NCI-H187 (cell line): ENCODE data around the gene OLA1.
A peak's percentile ranks its signal among the peaks of the same experiment; 100 is the strongest.

Experiments used
- DNase-seq, 2 experiments: peaks; one replicate each; lab custom pipeline; 2025; lab: John Stamatoyannopoulos, UW

Gene OLA1

DNA sequence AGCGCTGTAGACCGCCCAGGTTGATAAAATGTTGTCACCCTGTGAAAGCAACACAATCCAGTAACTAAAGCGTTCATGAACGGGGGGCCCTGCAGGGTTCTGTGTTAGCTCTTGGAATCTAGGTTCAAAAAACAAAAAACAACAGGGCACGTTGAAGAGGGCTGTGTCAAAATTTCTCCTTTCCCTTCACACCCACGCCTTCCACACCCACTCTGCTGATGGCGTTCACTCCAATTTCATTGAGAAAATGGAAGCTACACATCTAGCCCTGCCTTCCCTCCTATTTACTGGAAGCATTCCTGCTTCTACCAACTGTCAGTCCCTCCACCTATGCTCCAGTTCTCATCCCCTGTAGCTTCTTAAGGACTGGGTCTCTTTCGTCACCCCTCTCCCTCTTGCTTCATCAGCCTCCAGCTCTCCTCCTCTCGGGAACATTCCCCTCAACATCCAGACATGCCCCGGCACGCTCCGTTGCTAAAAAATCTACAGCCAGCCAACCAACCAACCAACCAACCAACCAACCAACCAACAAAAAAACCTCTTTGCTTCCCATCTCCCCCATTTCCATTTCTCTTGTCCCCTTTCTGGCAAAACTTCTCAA lies 184.7 kb downstream of the OLA1 start:
- DNase-seq, result no peak

DNA sequence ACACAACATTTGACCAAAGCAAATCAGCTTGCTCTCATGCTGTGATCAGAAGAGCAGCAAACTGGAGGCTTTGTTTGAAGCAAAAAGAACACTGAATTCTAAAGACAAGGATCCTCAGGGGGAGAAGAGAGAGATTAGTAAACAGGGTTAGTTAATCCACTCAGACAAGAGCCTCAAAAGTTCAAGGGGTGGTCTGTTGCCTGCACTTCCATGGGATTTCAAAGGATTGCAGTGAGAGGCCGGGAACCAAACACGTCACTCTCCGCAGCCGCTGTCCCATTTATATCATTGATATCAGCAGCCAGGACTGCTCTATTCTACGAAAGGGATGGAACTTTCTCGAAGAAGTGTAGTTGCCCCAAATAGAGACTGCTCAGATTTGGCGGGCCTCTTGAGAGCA lies 185.4 kb downstream of the OLA1 start:
- no peak for DNase-seq

DNA sequence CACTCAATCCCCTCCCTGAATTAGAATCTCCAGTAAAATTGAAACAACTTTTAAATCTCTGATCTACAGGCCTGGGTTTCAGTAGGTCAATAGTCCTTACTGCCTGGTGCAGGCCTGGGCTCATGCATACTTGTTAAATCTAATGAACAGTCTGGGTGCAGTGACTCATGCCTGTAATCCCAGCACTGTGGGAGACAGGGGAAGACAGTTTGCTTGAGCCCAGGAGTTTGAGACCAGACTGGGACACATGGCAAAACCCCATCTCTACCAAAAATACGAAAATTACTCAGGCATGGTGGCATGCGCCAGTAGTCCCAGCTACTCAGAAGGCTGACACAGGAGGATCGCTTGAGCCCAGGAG lies 188.5 kb downstream of the OLA1 start:
- no peak for DNase-seq

DNA sequence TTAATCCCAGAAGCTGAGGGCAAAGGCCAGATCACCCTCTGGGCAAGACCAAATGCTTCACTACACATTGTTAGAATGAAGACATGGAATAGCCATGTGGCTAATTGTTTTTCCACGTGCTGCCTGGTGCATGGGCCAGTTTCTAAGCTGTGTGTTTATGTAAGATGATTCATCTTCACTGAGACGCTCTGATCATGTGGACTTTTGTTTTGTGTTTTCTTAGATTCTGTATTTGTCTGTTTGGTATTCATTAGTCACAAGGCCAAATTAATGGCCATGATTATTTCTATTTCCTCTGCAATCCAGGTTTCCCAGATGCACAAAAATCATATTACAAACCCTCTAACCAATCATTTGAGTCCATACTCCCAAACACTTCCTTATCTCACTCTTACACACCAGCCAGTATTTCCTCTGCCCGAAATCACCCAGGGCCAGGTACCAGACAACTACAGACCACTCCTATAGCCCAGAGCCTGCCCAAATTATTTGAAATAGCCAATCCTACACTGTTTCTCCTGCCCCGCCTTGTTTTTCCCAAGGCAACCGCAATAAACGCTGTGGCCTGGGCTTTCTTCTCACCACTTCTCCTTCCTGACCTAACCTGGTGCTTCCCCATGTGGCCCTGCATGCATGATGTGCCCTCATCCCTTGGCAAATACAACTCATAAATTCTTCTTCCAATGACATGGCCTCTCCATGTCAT lies 189.0 kb downstream of the OLA1 start:
- no peak for DNase-seq

DNA sequence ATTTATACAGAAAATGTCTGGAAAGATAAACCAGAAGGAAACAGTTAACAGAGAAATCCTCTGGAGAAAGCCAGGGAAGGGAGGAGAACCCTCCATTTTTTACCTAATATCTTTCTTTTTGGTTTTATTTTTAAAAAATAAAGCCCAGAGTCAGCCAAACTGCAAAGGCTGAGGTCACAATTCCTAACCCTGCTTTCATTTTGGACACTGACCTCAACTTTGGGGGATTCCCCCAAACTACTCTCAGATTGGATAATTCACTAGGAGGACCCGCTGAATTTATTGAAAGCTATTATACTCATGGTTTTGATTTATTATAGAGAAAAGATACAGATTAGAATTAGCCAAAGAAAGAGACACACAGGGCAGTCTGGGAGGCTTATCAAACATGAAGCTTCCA lies 189.9 kb downstream of the OLA1 start:
- DNase-seq, result no peak

DNA sequence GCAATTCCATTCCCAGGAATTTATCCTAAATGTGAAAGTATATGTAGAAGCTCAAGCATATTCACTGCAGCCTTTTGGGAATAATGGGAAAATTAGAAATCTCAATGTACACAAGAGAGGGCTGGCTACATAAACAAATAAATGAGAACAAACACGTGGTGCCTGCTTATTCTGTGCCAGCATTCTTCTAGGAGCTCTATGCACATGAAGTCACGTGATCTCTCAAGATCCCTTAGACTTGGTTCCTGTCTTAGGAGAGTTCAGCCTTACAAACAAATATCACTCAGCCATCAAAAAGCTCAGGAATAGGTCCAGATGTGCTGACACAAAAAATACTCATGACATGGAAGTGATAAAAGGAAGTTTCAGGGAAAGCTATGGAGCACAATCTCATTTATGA lies 190.3 kb downstream of the OLA1 start:
- DNase-seq, result no peak

DNA sequence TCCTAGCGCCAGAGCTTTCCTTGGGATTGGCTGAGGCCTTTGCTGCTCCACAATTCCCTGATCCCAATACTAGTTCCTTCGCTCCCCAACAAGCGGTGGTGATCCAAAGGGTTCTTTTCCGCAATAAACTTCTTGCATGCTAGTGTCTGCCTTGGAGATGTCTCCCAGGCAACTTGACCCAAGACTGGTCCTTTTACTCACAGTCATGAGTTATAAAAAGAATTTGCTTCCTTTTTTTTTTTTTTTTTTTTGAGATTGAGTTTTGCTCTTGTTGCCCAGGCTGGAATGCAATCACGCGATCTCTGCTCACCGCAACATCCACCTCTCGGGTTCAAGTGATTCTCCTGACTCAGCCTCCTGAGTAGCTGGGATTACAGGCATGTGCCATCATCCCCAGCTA lies 193.4 kb downstream of the OLA1 start:
- DNase-seq, result no peak

DNA sequence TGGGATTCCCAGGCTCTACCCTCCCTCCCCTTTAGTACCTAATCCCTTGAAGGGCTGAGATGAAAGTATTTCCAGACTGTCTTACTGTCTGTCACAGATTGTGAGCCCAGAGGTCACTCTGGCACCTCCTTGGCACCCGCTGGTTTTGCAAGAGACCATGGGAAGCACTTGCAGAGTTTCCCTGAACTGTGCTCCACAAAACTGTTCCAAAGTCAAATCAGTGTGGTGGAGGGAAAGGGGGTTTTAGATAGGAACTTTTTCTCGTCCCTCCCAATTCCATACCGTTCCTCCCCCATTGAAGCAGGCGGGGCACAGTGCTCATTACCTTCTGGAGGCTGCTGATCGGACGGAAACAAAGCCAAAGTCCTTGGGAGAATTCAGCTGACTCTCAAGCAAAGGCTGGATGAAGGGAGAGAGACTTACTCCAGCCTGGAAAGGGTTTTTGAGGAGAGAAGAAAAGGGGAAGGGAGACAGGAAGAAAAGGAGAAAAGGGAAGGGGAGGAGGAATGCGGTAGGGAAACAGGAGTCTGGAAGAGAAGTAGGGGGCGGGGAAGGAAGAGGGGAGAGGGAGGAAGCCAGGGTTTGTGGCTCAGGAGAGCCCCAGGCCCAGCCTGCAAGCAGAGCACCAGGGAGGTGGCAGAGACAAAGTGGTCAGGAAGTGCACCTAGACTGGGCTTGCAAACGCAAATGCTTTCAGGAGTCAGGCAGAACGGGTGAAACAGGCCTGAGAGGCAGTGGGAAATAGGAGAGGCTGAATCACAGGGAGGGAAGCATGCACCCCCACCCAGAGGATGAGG lies 194.8 kb downstream of the OLA1 start:
- no peak for DNase-seq

DNA sequence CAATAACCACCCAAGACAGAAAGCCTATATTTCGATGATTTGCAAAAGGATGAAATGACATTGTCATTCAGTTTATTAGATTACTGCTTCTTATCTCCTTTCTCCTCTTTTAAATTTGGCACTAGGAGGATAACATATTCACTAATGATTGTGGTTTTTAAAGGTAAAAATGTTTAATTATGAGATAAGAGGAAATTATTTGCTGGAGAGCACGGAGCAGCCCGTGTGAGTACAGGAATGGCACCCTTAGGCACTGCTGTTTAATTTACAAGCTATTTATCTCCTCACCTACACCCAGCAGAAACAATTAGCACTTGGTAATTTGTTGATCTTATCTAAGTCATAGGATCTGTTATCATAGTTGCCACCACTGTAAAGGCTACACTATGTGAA lies 195.8 kb downstream of the OLA1 start:
- no peak for DNase-seq

DNA sequence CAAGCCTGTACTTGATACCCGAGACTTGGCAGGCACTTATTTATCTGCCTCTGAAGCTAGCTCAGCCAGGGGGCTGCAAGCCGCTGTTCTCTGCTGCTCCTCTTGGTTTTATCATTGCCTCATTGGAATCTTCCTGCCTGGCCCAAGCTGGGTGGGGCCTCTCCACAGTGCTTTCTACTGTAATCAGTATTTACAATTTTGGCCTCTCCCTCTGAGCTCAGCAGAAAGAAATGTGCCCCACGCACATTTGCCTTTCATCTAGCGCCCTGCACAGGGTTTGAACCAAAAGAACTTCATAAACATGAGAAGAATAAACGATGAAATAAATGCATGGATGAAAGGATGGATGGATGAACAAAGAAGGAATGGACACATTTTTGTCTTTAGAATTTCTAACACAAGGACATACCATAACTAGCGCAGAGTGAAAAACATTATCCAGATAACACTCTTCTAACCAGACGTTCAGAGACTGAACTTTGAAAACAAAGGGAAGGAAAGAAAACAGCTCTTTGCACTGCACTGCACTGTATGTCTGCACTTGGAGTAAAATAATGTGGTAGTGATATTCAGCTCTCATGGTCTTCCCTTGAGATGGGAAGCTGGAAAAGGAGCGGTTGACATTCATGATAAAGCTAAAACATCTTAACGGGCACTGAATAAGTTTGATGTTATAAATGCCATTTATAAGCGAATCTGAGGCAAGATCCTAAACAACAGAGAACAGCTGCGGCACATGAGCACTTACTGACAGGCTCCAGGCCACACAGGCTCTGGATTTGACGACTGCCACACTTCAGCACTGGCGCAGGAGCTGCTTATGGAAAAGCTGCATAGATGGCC lies 196.4 kb downstream of the OLA1 start:
- no peak for DNase-seq

DNA sequence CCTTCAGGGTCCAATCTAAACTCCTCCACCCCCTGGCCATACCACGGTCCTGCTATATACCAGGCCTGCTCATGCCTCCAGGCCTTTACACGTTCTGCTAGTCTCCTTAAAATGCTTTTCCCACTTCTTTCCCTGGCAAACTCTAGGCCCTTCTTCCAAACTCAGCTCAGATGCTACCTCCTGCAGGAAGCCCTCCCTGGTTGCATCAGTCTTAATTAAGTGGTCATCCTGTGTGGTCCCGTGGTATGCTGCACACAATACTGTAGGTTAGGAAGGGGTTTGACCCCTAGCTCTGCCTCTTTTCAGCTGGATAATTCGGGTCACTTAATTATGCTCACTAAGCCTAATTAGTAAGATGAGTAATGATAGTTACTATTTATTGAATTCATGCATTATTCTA lies 197.3 kb downstream of the OLA1 start:
- DNase-seq, result no peak

DNA sequence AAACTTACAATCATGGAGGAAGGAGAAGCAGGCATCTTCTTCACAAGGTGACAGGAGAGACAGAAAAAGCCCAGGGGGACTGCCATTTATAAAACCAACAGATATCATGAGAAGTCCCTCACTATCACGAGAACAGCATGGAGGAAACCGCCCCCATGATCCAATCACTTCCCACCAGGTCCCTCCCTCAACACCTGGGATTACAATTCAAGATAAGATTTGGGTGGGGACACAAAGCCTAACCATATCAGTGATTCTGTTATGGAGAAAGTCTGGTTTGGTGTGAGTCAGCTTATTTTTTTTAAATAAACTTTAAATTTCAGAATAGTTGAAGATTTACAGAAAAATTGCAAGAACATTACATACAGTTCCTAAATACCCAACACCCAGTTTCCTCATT lies 198.4 kb downstream of the OLA1 start:
- no peak for DNase-seq

DNA sequence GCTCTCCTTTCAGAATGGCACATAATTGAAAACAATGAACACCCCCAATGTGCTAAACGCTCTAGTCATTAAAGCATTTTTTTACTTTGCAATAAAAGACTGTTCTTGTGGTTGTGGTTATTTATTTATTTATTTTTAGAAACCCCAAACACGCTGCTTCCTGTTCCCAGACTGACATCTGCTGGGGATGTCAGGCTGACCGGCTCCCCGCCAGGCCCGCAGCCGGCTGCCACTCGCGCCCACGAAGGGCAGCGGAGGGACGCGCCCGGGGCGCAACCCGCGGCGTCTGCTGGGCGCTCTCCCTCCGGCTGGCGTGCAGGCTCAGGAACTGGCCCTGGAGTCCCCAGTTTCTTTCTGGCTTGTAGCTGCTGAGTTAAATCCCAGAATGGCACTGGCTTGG lies 200.1 kb downstream of the OLA1 start:
- no peak for DNase-seq

DNA sequence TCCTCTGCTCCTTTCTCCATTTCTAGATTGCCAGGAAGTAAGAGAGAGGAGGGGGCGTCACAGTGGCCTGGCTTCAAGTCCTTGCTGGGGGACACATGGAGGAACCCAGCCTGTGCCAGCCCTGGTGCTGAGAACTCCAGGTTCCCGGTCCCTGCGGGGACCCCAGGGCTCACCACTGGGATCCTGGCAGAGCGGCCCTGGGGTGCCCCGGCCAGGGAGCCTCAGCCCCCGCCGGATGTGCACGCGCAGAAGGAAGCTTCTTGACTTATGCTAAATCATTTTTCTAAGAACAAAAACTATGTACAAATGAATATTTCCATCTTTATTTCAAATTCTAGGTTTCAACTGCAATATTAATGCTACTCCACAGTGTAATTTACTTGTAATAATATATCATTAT lies 200.6 kb downstream of the OLA1 start:
- no peak for DNase-seq

DNA sequence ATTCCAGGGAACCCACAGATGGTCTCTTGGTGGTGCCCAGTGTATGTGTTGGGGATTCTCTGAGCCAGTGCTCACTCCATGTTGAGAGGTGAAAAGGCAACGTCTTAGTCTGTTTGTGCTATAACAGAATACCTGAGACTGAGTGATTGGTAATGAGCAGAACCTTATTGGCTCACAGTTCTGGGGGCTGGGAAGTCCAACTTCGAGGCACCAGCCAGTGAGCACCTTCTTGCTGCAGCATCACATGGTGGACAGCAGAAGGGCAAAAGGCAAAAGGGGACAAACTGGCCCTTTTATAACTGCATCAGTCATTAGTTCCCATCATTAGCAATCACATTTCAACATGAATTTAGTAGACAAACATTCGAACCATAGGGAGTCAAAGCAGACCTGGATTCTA lies 202.2 kb downstream of the OLA1 start:
- DNase-seq, result no peak

DNA sequence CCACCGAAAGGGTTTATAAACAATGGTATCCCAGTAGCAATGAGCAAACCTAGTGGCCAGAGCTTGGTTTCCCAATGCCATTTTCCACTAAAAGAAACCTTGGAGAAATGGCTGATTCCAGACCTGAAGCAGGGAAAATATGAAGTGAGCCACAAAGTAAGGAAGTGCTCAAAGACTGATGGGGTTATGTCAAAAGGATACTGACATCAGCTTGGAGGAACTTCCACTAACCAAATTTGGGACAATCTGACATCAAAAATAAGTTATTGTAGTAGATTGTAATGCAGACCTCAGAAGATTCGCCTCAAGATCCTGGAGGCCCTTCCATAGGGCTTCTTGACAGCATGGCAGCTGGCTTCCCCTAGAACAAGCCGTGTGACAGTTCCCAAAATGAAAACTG lies 203.8 kb downstream of the OLA1 start:
- DNase-seq, result no peak

DNA sequence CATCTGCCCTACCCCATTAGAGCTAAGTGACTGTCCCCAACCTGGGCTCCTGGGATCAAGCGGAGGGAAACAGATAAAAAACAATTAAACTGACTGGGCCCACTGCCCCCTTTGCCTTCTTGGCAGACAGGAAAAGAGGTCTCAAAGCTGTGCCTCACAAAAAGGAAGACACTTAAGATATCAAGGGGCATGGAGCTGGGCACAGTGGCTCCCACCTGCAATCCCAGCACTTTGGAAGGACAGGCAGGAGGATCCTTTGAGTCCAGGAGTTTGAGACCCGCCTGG lies 208.0 kb downstream of the OLA1 start:
- no peak for DNase-seq

DNA sequence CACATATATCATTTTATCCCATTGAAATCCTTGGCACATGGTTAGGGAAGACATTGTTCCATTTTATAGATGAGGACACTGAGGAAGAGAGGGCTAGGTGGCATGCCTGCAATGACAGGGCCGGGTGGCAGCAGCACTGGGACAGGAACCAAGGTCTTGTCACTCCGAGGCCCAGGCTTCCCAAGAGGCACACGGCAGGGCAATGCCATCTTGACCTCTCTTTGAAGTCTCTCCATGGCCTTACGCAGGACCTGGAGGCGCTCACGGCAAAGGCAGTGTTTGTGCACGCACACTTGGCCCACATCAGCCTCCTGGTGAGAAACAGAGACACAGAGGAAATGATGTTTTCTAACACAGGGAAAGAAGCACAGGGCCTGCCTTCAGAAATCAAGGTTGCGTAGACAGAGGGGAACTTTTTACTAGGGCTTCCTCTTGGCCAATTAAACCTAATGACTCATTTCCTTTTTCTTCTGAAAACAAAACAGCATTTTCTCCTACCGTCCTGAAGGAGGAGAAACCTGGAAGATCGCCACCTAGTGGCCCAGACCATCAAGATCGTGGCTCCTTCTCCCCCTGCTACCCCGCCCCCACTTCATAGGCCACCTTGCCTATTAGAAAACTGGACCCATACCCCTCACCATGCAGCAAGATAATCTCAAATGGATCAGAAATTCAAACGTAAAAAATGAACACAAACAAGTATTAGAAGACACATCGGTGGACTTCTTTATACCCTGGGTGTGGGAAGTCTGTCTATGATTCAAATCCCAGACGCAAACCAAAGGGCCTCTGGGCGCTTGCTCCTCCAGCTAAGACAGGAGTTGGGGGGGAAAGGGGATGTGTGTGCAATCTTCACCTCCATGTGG lies 208.5 kb downstream of the OLA1 start:
- DNase-seq, result peak; percentile 13 to 21

DNA sequence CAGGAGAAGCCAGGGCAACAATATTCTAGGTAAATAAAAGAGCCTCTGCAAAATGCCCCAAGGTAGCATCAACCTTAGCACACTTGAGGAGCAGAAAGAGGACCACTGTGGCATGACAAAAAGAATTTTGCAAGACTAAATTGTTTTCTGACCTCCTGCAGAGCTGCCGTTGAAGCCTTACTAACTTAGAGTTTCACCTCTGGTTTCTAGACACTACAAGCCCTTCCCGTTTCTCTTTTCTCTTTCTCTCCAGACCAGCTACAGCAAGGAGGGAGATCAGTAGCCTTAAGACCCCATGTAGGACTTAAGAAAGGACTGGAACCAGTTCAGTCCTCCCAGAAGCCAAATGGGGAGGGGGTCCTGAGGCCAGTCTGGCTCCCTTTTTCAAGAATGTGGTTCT lies 209.9 kb downstream of the OLA1 start:
- no peak for DNase-seq

DNA sequence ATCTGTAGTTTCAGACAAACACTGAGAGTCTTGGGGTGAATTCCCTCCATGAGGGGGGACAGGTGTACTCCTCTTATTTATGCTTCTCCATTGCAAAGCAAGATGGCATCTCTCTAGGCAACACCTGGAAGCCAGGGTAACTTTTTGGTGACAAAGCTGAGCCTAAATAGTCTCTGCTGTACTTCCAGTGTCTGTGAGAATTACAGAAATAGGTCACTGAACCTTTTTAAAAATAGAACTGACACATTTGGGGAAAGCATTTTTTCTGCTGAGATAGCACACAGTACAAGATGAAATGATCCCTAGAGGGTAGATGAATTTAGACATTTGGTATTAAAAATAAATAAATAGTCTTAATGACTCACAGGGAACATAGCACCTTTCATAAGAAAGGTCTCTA lies 211.5 kb downstream of the OLA1 start:
- DNase-seq, result no peak

DNA sequence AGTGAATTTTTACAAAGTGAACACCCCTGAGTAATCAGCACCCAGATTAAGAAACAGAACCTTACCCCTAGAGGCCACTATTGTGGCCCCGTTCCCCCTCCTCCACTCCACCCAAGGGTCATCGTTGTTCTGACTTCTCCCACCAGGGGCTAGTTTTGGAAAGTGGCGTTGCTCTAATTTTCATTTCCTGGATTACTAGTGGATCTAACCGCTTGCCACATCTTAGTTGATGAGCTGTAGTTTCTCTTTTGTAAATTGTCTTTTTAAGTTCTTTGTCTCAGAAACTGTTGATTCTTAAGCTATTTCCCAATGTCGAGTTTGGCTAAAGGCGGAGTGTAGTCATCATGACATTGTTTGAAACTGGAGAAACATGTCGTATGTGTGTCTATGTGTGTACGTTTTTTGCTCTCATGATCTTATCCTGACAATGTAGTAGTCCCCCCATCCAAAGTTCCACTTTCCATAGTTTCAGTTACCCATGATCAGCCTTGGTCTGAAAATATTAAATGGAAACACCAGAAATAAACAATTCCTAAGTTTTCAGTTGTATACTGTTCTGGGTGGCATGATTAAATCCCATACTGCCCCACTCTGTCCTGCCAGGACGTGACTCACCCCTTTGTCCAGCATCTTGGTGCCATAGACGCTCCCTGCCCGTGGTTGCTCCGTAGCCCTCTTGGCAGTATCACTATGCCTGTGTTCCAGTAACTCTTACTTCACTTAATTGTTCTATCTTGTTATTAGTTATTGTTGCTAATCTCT lies 212.2 kb downstream of the OLA1 start:
- no peak for DNase-seq
